GM12892 (cell line): ENCODE data around the gene MSL3.

Experiments
- POLR2A ChIP-seq: IDR thresholded peaks from 2 replicates; pipeline ENCODE4 v1.6.1; 2011; ENCODE audit warnings: low read depth, low read length, control low read depth
- POLR2AphosphoS5 ChIP-seq: IDR thresholded peaks from 2 replicates; pipeline ENCODE4 v1.6.1; 2011; ENCODE audit warnings: low read depth, low read length, control low read depth

DNA sequence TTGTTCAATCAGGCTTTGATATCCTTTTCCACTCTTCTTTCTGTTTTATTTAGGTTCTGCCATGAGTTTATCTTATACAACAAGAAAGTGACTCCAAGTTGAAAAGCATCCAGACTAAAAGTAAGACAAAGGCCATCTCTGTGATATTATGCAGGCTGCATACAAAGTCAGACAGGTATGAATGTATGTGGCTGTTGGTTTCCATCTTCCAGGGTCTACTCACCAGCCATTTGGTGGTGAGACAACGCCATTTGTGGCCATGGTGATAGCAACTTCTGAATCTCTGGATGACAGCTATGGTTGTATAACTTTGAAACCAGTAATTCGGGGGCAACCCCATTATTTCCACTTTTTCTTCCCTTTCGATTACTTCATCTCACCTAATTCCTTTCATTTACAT lies 17.2 kb upstream of the MSL3 start:
- TF ChIP-seq POLR2A (no peak), POLR2AphosphoS5 (no peak)
